Measurements from ENCODE around the gene GATB. TPM values are rescaled to one million over a fixed set of nuclear protein-coding genes. Genes with fewer than 3 reads are reported as not detected.

GATB gene
- total RNA-seq, 1 donor from 2014 or later, result 17.7 TPM

DNA sequence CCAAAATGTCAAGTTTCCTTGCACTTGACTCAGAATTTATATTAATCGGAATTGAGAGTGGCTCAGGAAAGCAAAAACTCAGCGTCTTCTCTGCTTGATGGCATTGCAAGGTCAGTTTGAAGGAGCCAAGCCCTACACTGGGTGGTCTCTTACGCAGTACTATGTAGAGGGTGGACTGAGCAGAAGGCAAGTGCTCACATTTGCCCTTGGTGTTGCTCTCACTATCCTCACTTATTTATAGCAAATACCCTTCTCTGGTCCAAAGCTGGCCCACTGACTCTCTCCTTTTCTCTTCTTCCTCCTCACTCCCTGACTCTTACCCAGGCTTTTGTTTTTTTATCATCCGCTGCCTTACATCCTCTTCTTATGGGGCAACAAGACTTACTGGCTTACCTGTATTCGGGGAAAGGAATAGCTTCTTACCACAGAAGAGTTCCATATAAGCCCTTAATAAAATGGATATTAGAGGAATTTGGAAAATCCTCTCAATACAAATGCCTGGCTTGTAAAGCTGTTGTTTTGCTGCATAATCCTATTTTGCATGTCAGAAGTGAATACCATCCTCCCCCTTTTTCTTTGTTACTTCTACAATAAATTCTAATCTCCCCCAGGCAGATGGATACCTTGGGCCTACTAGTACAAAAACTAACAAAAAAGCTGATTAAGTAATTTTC is 24.8 kb upstream of the GATB start:
- intact Hi-C loops (cut with DNase I), result no loop called here
- TF ChIP-seq, protein P1, sequence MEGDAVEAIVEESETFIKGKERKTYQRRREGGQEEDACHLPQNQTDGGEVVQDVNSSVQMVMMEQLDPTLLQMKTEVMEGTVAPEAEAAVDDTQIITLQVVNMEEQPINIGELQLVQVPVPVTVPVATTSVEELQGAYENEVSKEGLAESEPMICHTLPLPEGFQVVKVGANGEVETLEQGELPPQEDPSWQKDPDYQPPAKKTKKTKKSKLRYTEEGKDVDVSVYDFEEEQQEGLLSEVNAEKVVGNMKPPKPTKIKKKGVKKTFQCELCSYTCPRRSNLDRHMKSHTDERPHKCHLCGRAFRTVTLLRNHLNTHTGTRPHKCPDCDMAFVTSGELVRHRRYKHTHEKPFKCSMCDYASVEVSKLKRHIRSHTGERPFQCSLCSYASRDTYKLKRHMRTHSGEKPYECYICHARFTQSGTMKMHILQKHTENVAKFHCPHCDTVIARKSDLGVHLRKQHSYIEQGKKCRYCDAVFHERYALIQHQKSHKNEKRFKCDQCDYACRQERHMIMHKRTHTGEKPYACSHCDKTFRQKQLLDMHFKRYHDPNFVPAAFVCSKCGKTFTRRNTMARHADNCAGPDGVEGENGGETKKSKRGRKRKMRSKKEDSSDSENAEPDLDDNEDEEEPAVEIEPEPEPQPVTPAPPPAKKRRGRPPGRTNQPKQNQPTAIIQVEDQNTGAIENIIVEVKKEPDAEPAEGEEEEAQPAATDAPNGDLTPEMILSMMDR (IDR thresholded peaks at IDR 0.05), result no peak
- H3K4me3 ChIP-seq, result no peak overlapping the region
- H3K27me3 ChIP-seq, result peaks cover 10% of the 10 kb centered on the region
- H3K4me1 ChIP-seq, result no peaks in the 10 kb centered on the region
- no peaks in the 10 kb centered on the region for H3K9me3 ChIP-seq
- H3K36me3 ChIP-seq, result no peaks in the 10 kb centered on the region
- DNase-seq (no peak), ATAC-seq (no peak)
- H3K27ac ChIP-seq, result no peak overlapping the region

DNA sequence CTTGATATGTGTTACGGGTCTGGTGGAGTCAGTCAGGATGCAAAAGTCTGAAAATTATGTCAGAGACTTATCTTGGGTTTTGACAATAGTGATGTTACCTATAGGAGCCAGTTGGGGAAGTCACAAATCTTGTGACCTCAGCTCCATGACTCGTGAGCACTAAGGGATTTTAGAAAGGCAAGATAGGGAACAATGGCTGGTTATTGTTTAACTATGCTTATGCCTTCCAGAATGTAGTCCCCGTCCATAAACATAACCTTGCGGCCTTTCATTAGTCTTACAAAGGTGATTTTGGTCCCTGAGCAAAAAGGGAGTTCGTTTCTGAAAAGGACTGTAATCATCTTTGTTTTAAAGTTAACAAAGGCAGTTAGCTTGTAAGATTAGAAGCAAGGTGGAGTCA is 23.9 kb upstream of the GATB start:
- ATAC-seq, result no peak
- intact Hi-C loops (cut with DNase I), result no loop called here
- no peaks in the 10 kb centered on the region for H3K36me3 ChIP-seq
- H3K9me3 ChIP-seq, result no peaks in the 10 kb centered on the region
- no peak overlapping the region for H3K4me3 ChIP-seq
- peaks cover 14% of the 10 kb centered on the region for H3K27me3 ChIP-seq
- no peaks in the 10 kb centered on the region for H3K4me1 ChIP-seq
- H3K27ac ChIP-seq, result no peak overlapping the region
- no peak for DNase-seq
- TF ChIP-seq, protein P1 (IDR thresholded peaks at IDR 0.05), result no peak

DNA sequence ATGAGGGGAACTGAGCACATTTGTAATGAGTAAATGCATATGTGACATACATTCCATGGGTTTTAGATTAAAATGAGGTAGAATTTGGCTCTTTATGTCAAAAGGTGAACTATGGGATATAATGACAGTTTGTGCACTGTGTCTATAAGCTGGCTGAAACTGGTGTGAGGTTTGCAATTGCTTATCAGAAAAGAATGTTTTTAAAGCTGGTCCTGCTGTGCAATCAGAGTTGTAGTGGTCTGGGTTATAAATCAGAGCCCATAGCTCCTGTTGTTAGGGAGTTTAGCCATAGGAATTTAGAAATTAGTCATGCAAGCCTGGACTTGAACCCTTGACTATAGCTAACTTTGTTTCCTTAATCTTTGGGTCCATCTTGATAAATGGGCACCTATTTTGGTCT is 23.1 kb upstream of the GATB start:
- TF ChIP-seq, protein P1 (IDR thresholded peaks at IDR 0.05), result no peak
- no peaks in the 10 kb centered on the region for H3K36me3 ChIP-seq
- no peak for DNase-seq
- no peak overlapping the region for H3K4me3 ChIP-seq
- ATAC-seq, result no peak
- peaks cover 14% of the 10 kb centered on the region for H3K27me3 ChIP-seq
- H3K27ac ChIP-seq, result no peak overlapping the region
- intact Hi-C loops (cut with DNase I), result no loop called here
- no peaks in the 10 kb centered on the region for H3K4me1 ChIP-seq
- H3K9me3 ChIP-seq, result no peaks in the 10 kb centered on the region

DNA sequence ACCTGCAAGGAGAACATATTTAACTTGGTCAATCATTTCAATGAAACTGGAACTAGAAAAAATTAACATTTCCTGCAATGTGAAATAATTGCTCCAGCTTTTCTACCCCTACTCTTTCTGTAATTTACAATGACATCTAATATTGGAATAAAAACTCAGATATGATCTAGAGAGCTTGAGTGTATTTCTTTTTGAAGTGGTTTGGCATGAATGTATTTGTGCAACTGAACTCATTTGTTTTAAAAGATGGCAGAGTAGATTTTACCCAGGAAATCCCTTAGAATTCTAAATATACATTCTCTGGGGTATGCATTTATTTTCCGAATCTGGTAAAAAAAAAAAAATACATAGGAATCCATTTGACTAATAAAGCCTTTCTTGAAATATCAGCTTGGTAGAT is 21.5 kb upstream of the GATB start:
- intact Hi-C loops (cut with DNase I), result no loop called here
- no peak overlapping the region for H3K27ac ChIP-seq
- no peak overlapping the region for H3K4me3 ChIP-seq
- no peaks in the 10 kb centered on the region for H3K36me3 ChIP-seq
- H3K9me3 ChIP-seq, result no peaks in the 10 kb centered on the region
- DNase-seq (no peak), ATAC-seq (no peak)
- H3K27me3 ChIP-seq, result peaks cover 21% of the 10 kb centered on the region
- H3K4me1 ChIP-seq, result no peaks in the 10 kb centered on the region
- TF ChIP-seq, protein P1 (IDR thresholded peaks at IDR 0.05), result no peak

DNA sequence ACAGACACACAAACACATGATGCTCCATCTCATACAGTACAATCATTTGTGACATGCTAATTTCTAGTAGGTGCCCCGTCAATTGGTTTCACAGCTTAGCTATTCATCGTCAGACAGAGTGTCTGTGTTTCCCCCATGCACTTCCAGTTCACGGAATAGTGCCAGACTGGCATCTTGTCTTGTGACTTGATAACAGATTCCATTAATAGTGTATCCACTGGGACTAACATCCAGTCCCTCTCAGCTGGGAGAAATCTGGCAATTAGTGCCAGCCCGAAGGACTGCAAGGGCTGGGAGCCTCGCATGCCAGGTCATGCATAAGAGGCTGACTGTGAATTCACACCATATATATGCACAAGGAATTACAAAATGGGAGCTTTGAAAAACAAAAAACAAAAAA is 20.2 kb upstream of the GATB start:
- H3K4me3 ChIP-seq, result no peak overlapping the region
- peaks cover 21% of the 10 kb centered on the region for H3K27me3 ChIP-seq
- H3K4me1 ChIP-seq, result no peaks in the 10 kb centered on the region
- TF ChIP-seq, protein P1 (IDR thresholded peaks at IDR 0.05), result no peak
- H3K9me3 ChIP-seq, result no peaks in the 10 kb centered on the region
- no peak for DNase-seq
- no peak overlapping the region for H3K27ac ChIP-seq
- H3K36me3 ChIP-seq, result no peaks in the 10 kb centered on the region
- ATAC-seq, result no peak
- intact Hi-C loops (cut with DNase I), result no loop called here

DNA sequence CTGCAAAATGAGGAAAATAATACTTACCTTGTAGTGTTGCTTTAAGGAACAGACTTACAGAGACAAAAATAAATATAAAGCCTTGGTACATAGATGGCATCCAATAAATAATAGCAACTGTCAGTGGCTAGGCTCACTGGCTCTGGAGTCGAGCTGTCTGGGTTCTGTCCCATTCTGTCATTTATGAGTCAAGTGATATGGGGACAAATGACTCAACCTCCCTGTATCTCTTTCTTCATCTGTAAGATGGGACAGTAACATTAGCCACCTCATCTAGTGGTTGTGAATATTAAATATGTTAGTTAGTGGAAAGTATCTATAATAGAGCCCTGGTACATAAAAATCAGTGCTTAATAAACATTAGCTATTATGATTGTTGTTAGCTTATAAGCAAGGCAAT is 16.7 kb upstream of the GATB start:
- intact Hi-C loops (cut with DNase I), result no loop called here
- ATAC-seq (no peak), DNase-seq (no peak)
- H3K27ac ChIP-seq, result no peak overlapping the region
- no peaks in the 10 kb centered on the region for H3K36me3 ChIP-seq
- no peak overlapping the region for H3K4me3 ChIP-seq
- peaks cover 4% of the 10 kb centered on the region for H3K9me3 ChIP-seq
- TF ChIP-seq, protein P1 (IDR thresholded peaks at IDR 0.05), result no peak
- H3K27me3 ChIP-seq, result peaks cover 17% of the 10 kb centered on the region
- H3K4me1 ChIP-seq, result no peaks in the 10 kb centered on the region
